Mesenchymal stem cell (in vitro differentiated cells and primary cell): ENCODE results near the gene C2CD2.
A peak's percentile ranks its signal among the peaks of the same experiment; 100 is the strongest.

Experiments used
- DNase-seq: peaks from one replicate; pipeline ENCODE4 v3.0.0-alpha.2; 2013
- H2AFZ ChIP-seq: one replicate; pipeline ENCODE4 v1.6.1; 2013; ENCODE audit warnings: low read depth, mild to moderate bottlenecking, control low read depth, inconsistent platforms, low read length, moderate library complexity
- H2AK5ac ChIP-seq: 2 replicates; pipeline ENCODE4 v1.6.1; 2013; ENCODE audit warnings: low read length, moderate library complexity, mild to moderate bottlenecking, inconsistent platforms; ENCODE audit not compliant: severe bottlenecking
- H2BK120ac ChIP-seq: one replicate; pipeline ENCODE4 v1.6.1; 2013; ENCODE audit warnings: low read depth, mild to moderate bottlenecking, inconsistent platforms, low read length, moderate library complexity
- H2BK12ac ChIP-seq, 2 experiments: one replicate each; pipeline ENCODE4 v1.6.1; 2013; ENCODE audit warnings: inconsistent platforms in 2 of 2, low read length in 2 of 2, mild to moderate bottlenecking in 2 of 2, moderate library complexity in 2 of 2, control low read depth in 1 of 2
- H2BK15ac ChIP-seq: one replicate; pipeline ENCODE4 v1.6.1; 2013; ENCODE audit warnings: mild to moderate bottlenecking, low read depth, inconsistent platforms; ENCODE audit not compliant: poor library complexity, severe bottlenecking
- H2BK5ac ChIP-seq: 2 replicates; pipeline ENCODE4 v1.6.1; 2013; ENCODE audit warnings: low read depth, mild to moderate bottlenecking, low read length, control low read depth, inconsistent platforms; ENCODE audit not compliant: poor library complexity, severe bottlenecking
- H3K14ac ChIP-seq, 2 experiments: one replicate each; pipeline ENCODE4 v1.6.1; 2013; ENCODE audit warnings: inconsistent platforms in 2 of 2, low read length in 2 of 2, control low read depth in 1 of 2, mild to moderate bottlenecking in 1 of 2, moderate library complexity in 1 of 2
- H3K18ac ChIP-seq, 2 experiments: one replicate each; pipeline ENCODE4 v1.6.1; 2013; ENCODE audit warnings: inconsistent platforms in 2 of 2, low read length in 2 of 2, control low read depth in 1 of 2, low read depth in 1 of 2, mild to moderate bottlenecking in 1 of 2
- H3K23ac ChIP-seq, 2 experiments: one replicate each; pipeline ENCODE4 v1.6.1; 2013; ENCODE audit warnings: inconsistent platforms in 2 of 2, low read length in 2 of 2, mild to moderate bottlenecking in 2 of 2, moderate library complexity in 2 of 2, control low read depth in 1 of 2
- H3K27ac ChIP-seq: 2 replicates; pipeline ENCODE4 v1.5.1; 2013; ENCODE audit warnings: mild to moderate bottlenecking, moderate library complexity, low read length, control low read depth, inconsistent platforms; ENCODE audit not compliant: poor library complexity, severe bottlenecking
- H3K27me3 ChIP-seq, 2 experiments: 2 replicates each; pipeline versions ENCODE4 v1.6.1 to v1.7.0; 2013; ENCODE audit warnings: low read length in 2 of 2, mild to moderate bottlenecking in 2 of 2, moderate library complexity in 2 of 2, control low read depth in 1 of 2, inconsistent platforms in 1 of 2; ENCODE audit not compliant: control insufficient read depth in 1 of 2, insufficient read depth in 1 of 2
- H3K36me3 ChIP-seq, 2 experiments: 2 replicates each; pipeline versions ENCODE4 v1.6.1 to v1.7.0; 2013; ENCODE audit warnings: low read length in 2 of 2, control low read depth in 1 of 2, inconsistent platforms in 1 of 2, low read depth in 1 of 2, mild to moderate bottlenecking in 1 of 2; ENCODE audit not compliant: insufficient read depth in 2 of 2, control insufficient read depth in 1 of 2
- H3K4ac ChIP-seq, 2 experiments: one replicate each; pipeline ENCODE4 v1.6.1; 2013; ENCODE audit warnings: inconsistent platforms in 2 of 2, low read length in 2 of 2, mild to moderate bottlenecking in 2 of 2, moderate library complexity in 2 of 2, control low read depth in 1 of 2, low read depth in 1 of 2
- H3K4me1 ChIP-seq: 2 replicates; pipeline ENCODE4 v1.6.1; 2013; ENCODE audit warnings: low read depth, low read length, control low read depth; ENCODE audit not compliant: control insufficient read depth, insufficient read depth
- H3K4me2 ChIP-seq: 2 replicates; pipeline ENCODE4 v1.6.1; 2013; ENCODE audit warnings: low read length, mild to moderate bottlenecking, inconsistent platforms; ENCODE audit not compliant: poor library complexity, severe bottlenecking
- H3K4me3 ChIP-seq, 2 experiments: 2 replicates each; pipeline versions ENCODE4 v1.5.1 to v1.7.0; 2013; ENCODE audit warnings: low read length in 2 of 2, mild to moderate bottlenecking in 2 of 2, control low read depth in 1 of 2, low read depth in 1 of 2; ENCODE audit not compliant: insufficient read depth in 1 of 2
- H3K79me1 ChIP-seq: replicated peaks from 2 replicates; pipeline ENCODE4 v1.6.1; 2013; ENCODE audit warnings: mild to moderate bottlenecking, control low read depth, low read length, inconsistent platforms; ENCODE audit not compliant: poor library complexity, severe bottlenecking
- H3K9ac ChIP-seq: 2 replicates; pipeline ENCODE4 v1.7.0; 2013; ENCODE audit warnings: mild to moderate bottlenecking, low read length, moderate library complexity
- H3K9me3 ChIP-seq: 2 replicates; pipeline ENCODE4 v1.7.0; 2013; ENCODE audit warnings: mild to moderate bottlenecking, low read length; ENCODE audit not compliant: control insufficient read depth
- H4K8ac ChIP-seq: one replicate; pipeline ENCODE4 v1.6.1; 2013; ENCODE audit warnings: inconsistent platforms, mild to moderate bottlenecking, low read length, moderate library complexity
- H4K91ac ChIP-seq: one replicate; pipeline ENCODE4 v1.6.1; 2013; ENCODE audit warnings: mild to moderate bottlenecking, low read length, inconsistent platforms
- WGBS: methylation state at CpG from one replicate; pipeline ENCODE4 v1.1.7; 2013; ENCODE audit warnings: mixed read lengths; 5-methylcytosine and 5-hydroxymethylcytosine counted together

C2CD2 gene

GRCh38 chr21:41979751-41980369, 26.0 kb upstream of the C2CD2 start:
- Histone ChIP-seq H3K4ac (no peak overlapping the region), H2AK5ac (no peak overlapping the region), H2BK120ac (no peak overlapping the region), H2AFZ (no peak overlapping the region), H3K4me2 (no peak overlapping the region), H2BK5ac (no peak overlapping the region), H3K79me1 (no peaks in the 10 kb centered on the region), H3K4me1 (no peaks in the 10 kb centered on the region), H4K91ac (no peak overlapping the region), H3K27me3 (no peaks in the 10 kb centered on the region), H3K23ac (no peak overlapping the region), H2BK15ac (no peak overlapping the region), H2BK12ac (no peak overlapping the region), H3K18ac (no peak overlapping the region), H3K9me3 (peaks cover 6% of the 10 kb centered on the region), H3K4me3 (no peak overlapping the region), H4K8ac (no peak overlapping the region), H3K27ac (no peak overlapping the region), H3K9ac (no peak overlapping the region), H3K14ac (no peak overlapping the region), H3K36me3 (no peaks in the 10 kb centered on the region)
- 82% methylated on average over 7 of the region's 7 CpGs for WGBS
- no peak for DNase-seq

DNA sequence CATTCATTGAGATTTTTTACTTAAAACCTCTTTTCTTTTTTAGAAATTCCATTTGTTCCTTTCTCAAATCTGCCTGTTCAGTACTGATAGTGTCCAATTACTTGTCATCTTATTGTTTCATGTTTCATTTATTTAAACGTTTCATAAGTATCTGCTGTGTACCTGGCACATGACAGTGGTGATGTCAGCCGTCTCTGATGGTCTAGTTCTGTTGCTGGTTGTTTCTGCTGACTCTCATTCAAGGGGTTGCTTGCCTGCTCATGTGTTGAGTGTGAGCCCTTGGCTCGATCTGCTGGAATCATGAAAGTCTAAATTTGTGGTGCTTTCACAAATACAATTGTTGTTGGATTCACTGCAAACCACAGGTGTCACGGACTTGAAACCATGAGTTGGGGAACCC, 25.5 kb upstream of the C2CD2 start:
- Histone ChIP-seq H3K27ac (no peak overlapping the region), H2BK15ac (no peak overlapping the region), H3K23ac (no peak overlapping the region), H3K4me1 (no peaks in the 10 kb centered on the region), H3K27me3 (no peaks in the 10 kb centered on the region), H2BK12ac (no peak overlapping the region), H3K9me3 (peaks cover 6% of the 10 kb centered on the region), H3K36me3 (no peaks in the 10 kb centered on the region), H4K8ac (no peak overlapping the region), H2BK5ac (no peak overlapping the region), H2AK5ac (no peak overlapping the region), H3K18ac (no peak overlapping the region), H2BK120ac (no peak overlapping the region), H2AFZ (no peak overlapping the region), H3K4ac (no peak overlapping the region), H3K4me3 (no peak overlapping the region), H3K4me2 (no peak overlapping the region), H3K9ac (no peak overlapping the region), H3K14ac (no peak overlapping the region), H4K91ac (no peak overlapping the region), H3K79me1 (no peaks in the 10 kb centered on the region)
- DNase-seq, result no peak
- WGBS, result 79% methylated on average over 4 of the region's 4 CpGs

DNA sequence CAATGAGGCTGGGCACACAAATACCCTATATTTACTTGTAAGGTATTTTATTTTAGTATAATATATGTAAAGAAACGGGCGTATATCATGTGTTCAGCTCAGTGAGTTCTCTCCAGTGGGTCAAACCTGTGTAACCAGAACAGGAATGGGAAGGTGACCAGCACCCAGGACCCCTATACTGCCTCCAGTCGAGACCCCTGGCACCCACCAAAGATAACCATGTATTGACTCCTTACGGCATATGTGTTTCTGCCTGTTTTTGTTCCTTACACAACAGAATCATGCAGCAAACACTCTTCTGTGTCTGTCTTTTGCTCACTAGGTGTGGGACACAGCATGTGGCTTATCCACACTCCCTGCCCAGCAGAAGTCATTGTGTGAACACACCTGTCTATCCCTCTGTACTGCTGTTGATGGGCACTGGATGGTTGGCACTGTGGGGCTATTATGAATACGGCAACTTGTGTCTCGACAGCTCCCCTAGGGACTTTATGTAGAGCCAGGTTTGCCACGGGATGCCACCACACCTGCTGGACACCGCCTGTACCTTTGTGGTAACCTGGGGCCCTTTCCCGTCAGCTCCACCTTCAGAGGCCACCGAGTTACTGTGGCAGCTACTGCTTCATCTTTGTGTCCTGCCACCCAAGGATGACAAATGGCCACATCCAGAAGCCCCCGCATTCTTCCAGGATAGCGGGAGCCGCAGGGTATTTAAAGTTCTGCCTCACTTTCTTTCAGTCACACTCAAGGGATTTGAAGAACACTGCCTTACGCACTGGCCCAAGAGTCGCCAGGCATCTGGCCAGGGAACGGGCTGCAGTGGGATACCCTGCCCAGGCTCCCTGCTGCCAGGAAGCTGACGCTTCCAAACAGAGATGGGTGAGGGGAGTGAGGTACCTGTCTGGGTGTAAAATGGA, 23.5 kb upstream of the C2CD2 start:
- WGBS, result 87% methylated on average over 15 of the region's 17 CpGs
- Histone ChIP-seq H3K79me1 (no peaks in the 10 kb centered on the region), H3K4me1 (no peaks in the 10 kb centered on the region), H3K36me3 (no peaks in the 10 kb centered on the region), H3K14ac (no peak overlapping the region), H4K8ac (peak overlapping the region; percentile 2), H2BK120ac (no peak overlapping the region), H2BK12ac (no peak overlapping the region), H3K18ac (no peak overlapping the region), H4K91ac (no peak overlapping the region), H3K4ac (no peak overlapping the region), H3K9me3 (peaks cover 6% of the 10 kb centered on the region), H3K9ac (no peak overlapping the region), H2BK15ac (no peak overlapping the region), H3K4me2 (no peak overlapping the region), H2AFZ (no peak overlapping the region), H3K27ac (no peak overlapping the region), H3K27me3 (no peaks in the 10 kb centered on the region), H2BK5ac (no peak overlapping the region), H3K23ac (no peak overlapping the region), H3K4me3 (no peak overlapping the region), H2AK5ac (no peak overlapping the region)
- DNase-seq, result no peak

GRCh38 chr21:41976611-41977010, 22.8 kb upstream of the C2CD2 start:
- H3K79me1 ChIP-seq, result no peaks in the 10 kb centered on the region
- H4K8ac ChIP-seq, result no peak overlapping the region
- H3K4me1 ChIP-seq, result no peaks in the 10 kb centered on the region
- H2BK15ac ChIP-seq, result no peak overlapping the region
- no peak overlapping the region for H3K23ac ChIP-seq
- H2BK12ac ChIP-seq, result no peak overlapping the region
- H3K27me3 ChIP-seq, result no peaks in the 10 kb centered on the region
- H3K18ac ChIP-seq, result no peak overlapping the region
- no peak overlapping the region for H3K4me2 ChIP-seq
- no peak overlapping the region for H3K27ac ChIP-seq
- H3K9ac ChIP-seq, result no peak overlapping the region
- H2AK5ac ChIP-seq, result no peak overlapping the region
- 92% methylated on average over 7 of the region's 8 CpGs for WGBS
- H2BK5ac ChIP-seq, result no peak overlapping the region
- no peak overlapping the region for H3K4me3 ChIP-seq
- H3K14ac ChIP-seq, result no peak overlapping the region
- H3K4ac ChIP-seq, result no peak overlapping the region
- no peak overlapping the region for H2BK120ac ChIP-seq
- no peak overlapping the region for H4K91ac ChIP-seq
- H3K9me3 ChIP-seq, result peaks cover 6% of the 10 kb centered on the region
- no peak for DNase-seq
- no peak overlapping the region for H2AFZ ChIP-seq
- H3K36me3 ChIP-seq, result no peaks in the 10 kb centered on the region
